Kidney capillary endothelial cell (primary cell): ENCODE measurements around the gene RERG.

Source experiments
- DNase-seq: peaks from one replicate; pipeline ENCODE4 v3.0.0-alpha.2; 2018; ENCODE audit warnings: low spot score

The RERG gene

DNA sequence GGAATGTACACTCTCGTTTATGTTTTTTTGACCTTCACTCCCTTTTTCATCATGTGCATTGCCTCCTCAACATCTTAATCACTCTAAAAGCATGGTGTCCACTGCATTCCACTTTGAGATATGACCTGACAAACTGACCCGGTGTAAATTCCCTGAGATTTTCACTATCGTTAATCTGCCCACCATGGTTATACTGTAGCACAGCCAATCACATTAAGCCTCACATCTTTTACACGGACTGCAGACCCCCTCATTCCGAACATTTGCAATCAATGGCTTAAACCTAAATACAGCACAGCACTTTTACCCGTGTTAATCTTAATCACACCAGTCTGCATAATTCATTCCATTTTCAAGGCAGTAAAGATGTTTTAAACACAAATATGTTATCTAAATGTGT, 2.4 kb downstream of the RERG start:
- DNase-seq: no peak

DNA sequence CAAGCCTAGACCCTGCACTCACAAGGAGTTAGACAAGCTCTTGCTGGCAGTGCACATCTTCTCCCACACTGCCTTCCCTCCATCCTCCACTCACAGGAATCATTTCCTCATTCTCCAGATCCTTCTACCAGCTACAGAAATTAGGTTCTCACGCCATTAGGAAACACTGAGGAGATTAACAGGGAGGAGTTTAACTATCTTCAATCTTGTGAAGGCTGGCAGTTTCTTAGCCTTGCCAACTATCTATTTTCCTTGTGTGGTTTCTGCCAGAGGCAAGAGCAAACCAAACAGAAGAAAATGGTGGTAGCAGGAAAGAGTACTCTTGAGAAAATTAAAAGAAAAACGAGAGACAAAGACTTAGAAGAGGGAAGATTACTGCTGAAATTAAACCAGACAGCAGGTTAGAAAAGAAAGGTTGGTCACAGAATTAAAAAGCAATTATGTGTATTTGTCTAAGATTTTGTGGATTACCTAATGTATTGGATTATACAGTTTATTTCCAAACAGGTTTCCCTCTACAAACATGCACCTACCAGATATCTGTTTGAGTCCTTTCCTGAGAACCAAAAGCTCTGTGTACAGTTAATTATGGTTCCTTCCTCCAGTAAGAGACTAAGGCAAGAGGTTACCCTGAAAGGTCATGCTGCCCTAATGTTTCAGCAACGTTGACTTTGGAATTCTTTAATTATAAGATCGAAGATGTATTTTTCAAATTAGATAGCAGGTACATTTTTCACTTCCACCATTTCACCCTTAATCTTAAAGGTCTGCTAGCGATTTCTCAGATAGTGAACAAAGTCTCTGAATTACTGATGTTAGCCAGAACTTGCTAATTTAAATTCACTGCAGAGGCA, 5.0 kb downstream of the RERG start:
- DNase-seq: no peak

GRCh38 chr12:15214851-15215601, 6.2 kb downstream of the RERG start:
- DNase-seq: no peak

DNA sequence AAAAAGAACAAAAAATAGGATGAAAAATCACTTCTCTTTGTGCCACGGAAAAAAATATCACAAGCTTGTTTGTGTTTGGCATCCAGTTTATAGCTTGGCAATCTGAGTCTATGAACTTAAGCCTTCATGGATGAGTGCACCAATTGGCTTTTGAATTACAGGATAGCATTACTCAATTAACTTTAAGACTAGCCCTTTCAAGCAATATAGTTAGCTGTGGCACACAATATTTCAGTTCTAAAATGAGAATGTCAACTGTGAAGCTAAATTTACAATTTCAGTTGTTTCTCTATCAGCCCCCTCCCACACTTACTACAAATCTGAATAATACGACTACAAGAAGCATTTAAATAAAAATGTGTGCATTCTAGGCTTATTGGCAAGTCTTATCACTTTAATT, 8.3 kb downstream of the RERG start:
- no peak for DNase-seq

- DNase-seq: no peak
Observed at GRCh38 chr12:15209782-15210181, 11.4 kb downstream of the RERG start.

DNA sequence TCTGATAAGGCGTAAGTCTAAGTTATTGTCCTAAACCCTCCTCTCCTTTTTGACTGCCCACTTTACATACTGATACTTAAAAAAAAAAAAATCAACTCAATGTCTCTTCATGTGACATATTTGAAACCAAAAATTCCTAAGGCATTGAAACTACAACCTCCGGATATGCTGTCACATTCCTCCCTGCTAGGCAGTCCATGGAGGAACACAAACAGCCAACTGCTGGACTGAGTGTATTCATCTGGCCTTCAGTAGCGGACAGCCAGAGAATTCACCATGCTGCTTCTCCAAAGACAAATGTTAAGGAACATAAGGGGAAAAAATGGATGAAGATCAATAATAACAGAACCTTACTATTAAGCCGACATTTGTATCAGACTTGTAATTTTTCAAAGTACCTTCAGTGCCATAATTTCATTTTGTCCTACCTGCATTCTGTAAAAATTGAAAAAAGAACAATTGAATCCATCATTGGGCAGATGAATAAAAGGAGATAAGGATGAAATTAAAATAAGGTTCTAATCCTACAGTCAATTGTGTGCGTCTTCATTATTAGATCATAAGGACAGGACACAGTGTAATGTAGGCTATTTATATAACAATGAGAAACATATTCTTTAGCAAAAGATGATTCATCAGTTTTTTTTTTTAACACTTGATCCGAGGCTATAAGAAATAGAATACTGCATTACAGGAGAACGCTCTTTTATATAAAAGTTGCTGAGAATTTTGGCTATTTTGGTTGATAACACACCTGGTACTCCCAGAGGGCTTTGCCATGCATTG, 12.2 kb downstream of the RERG start:
- DNase-seq: no peak

DNA sequence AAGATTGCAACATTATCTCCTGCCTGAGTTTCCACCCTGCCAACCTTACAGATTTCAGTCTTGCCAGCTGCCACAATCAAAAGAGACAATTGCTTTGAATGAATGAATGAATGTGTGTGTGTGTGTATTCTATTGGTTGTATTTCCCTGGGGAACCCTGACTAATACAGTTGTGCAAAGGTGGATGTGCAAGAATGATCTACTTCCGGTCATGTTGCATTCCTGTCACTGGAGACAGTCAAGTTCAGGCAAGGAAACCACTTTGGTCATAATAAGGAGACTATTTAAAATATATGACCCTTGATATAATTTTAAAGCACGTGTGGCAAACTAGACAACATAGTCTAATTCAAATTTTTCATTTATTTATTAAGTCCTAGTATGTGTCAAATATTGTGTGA, 13.1 kb downstream of the RERG start:
- DNase-seq: no peak

DNA sequence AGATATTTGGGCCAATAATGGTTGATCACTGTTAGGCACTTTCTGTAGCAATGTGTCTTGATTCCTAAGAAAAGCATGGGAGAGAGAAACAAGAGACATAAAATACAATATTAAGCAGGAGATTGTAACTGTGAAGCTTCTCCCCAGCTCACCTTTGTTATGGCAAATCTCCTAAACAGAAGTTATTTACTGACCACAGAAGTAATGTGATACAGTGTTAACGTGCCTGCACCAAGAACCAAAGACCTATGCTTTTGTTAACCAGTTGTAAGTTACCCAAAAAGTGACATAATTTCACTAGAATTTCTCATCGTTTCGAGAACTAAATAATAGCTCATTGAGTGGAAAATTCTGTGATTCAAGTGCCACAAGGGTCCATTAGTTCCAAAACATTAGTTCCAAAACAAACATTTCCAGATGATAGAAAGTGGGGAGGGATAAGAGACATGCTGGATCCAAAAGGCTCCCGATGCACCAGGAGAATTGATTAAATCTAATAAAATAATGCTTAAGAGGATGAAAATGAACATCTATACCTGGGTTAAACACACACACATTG, 14.3 kb downstream of the RERG start:
- no peak for DNase-seq

DNA sequence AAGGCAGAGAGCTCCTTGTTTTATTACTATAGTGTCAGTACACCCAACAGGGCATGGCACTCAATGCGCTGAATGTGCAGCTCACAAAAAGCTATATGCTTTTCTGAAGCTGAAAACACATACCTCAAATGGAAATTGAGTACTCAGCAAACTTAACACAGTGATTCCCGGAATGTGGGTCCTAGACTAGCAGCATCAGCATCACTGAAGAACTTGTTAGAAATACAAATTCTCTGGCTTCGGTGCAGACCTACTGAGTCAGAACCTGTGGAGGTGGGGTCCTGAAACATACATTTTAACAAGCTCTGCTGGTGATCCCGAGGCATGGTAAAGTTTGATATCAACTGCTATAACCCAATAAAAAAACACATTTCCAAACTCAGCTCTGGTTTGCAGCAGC, 14.9 kb downstream of the RERG start:
- no peak for DNase-seq

GRCh38 chr12:15205341-15206010, 15.7 kb downstream of the RERG start:
- no peak for DNase-seq

DNA sequence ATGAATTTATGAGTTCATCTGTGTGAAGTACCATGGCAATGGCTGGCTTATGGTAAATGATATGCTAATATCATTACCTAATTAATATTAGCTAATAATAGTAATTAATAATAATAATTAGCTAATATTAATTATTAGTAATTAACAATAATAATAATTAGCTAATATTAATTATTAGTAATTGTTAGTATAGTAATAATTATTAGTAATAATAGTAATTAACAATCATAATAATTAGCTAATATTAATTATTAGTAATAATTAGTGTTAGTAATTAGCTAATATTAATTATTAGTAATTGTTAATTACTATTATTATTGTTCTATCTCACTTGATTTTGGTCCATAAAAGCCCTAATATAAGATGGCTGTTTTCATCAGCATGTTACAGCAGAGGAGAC, 19.8 kb downstream of the RERG start:
- no peak for DNase-seq

DNA sequence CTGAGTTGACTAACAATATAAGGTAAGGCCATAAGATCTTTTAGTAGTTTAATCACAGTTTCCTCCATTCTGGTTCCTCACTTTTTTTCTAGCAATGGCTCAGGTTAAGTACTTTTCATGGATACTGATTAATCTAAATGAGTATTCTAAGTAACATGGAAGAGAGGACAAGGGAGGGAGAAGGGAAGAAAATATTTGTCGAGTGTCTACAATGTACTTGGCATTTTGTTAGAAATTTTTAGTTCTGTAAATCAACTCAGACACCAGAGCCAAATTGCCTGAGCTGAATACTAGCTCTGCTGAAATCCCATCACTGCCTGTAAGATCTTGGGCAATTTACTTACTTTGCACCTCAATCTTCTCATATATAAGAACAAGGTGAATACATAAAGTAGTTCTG, 20.2 kb downstream of the RERG start:
- no peak for DNase-seq

DNA sequence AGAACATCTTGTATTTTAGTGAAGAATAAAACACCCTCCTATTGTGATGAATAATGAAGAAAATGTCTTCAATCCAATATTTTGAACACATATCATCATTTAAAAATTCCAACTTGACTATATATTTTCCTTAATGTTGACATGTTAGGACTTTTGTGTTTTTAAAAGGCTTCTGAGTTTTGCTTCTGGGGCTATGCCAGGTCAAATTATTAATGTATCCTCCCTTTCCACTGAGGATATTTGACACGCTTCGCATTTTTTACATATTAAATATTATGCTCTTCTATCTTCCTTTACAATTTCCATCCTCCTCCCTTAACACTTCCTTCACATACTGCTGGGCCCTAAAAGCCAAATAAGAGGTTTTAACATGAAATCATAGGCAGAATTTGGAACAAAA, 20.6 kb downstream of the RERG start:
- no peak for DNase-seq

DNA sequence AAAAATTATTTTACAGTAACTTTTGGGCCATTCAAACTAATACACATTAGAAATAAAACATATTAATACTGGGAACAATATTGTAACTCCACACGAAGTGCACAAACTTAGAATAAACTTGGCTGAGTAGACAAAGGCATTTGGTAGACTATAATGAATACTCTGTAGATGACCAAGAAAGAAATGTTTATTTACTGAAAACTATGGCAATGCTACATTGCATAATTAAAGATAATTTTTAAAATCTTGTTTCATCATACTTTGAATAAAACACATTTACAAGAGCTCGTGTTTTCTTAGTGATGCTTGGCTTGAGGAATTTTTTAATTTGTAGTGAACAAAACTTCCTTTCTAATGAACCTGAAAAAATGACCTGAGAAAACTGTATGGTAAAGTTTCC, 21.3 kb downstream of the RERG start:
- DNase-seq: no peak

DNA sequence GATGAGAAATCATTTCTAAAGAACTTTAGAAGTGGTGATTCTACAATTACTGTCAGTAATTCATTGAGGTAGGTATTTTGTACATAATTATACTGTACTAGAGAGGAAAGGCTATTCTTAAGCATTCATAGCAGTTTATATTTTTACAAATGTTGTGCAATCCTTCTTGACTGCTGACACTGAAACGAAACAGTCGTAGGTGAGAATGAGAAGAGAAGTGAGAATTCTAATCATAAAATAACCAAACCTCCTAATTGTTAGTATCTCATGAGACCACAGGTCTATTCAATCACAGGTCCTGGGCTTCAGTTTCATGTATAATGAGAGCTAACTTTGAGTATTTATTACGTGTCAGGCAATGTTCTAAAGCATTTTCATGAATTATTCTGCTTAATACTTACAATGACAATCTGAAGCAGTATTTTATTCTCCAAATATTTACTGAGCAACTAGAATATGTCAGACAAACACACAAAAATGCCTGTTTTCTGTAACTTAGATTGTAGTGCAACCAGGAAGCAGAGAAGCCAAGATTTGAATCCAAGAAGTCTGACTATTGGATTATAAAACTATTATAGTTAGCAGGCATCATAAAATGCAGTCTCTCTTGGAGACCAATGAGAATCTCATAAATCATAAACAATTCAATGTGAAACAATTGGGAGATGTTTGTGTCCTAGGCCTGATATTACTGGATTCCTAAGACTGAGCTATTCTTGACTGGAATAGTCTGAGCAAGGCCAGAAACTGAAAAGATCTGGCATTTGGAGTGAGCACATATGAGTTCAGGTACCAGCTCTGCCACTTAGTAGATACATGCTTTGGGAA, 24.3 kb downstream of the RERG start:
- DNase-seq: no peak

- no peak for DNase-seq
Observed at GRCh38 chr12:15196221-15196620, 25.0 kb downstream of the RERG start.

DNA sequence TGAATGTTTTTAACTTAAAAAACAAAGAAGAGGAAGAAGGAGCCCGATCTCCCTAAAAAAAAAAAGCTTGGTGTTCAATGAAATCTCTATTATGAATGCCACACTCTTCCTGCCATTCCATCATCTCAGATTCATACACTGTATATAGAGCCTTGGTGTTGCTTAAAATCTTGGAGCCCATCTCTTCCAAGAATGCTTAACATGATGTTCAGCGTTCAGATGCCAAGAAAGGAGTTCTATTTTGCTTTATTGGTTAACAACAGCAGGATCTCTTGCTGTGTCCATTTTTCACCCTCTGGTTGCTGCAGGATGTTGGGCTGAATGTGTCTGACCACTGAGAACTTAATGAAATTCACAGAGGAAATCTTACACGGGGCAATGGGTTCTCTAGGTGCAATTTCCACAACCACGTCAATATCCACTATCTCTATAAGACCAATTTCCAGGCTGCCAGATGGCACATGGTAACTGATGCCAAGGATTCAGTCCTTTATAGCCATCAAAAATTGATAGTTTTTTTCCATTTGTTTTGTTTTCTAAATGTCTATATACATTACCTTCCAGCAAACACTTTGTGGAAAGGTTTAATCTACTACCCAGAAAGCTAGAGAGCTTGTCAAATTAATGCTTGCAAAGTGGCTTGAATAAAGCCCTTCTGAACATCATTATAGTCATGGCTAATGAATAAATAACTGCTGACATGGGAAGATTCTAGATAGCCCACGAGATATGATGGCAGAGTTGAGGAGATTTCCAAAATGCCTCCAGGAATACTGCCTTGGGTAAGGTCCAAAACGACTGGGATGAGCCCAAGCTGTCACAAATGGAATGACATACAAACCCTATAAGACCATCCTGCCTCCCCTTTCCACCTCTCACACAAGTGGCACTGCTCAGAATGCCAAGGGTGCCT, 26.5 kb downstream of the RERG start:
- DNase-seq: no peak

- no peak for DNase-seq
Observed at GRCh38 chr12:15193946-15194345, 27.3 kb downstream of the RERG start.

DNA sequence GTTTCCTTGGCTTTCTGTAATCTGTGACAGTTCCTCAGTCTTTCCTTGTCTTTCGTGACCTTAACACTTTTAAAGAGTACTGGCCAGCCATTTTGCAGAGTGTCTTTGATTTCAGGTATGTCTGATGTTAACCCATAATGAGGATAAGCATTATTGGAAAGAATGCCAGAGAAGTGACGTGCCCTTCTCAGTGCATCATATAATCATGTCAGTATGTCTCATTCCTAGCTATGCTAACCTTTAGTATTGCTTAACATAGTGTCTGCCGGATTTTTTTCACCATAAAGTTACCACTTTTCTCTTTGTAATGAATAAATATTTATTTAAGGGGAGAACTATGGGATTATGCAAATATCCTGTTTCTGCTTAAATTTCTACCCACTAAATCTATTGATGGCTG, 28.5 kb downstream of the RERG start:
- DNase-seq: no peak

- DNase-seq: no peak
Observed at GRCh38 chr12:15188127-15188526, 33.1 kb downstream of the RERG start.
